ENCODE results near the gene TNKS1BP1.

The TNKS1BP1 gene

GRCh38 chr11:57332694-57333440 lies 8.1 kb upstream of the TNKS1BP1 start:
- DNase-seq (ENCODE audit: low read depth, low spot score): no peak

- no peak for DNase-seq (ENCODE audit: low read depth, low spot score)
Measured at GRCh38 chr11:57331720-57332119, 7.0 kb upstream of the TNKS1BP1 start.

- DNase-seq (ENCODE audit: low read depth, low spot score): no peak
Measured at GRCh38 chr11:57330029-57330428, 5.3 kb upstream of the TNKS1BP1 start.

GRCh38 chr11:57327721-57328120 lies 3.0 kb upstream of the TNKS1BP1 start:
- no peak for DNase-seq (ENCODE audit: low read depth, low spot score)

- DNase-seq (ENCODE audit: low read depth, low spot score): no peak
Measured at GRCh38 chr11:57325735-57326048, 940 bp upstream of the TNKS1BP1 start.

- no peak for DNase-seq (ENCODE audit: low read depth, low spot score)
Measured at GRCh38 chr11:57324154-57324885, 432 bp downstream of the TNKS1BP1 start.

GRCh38 chr11:57323855-57324153 lies 948 bp downstream of the TNKS1BP1 start:
- DNase-seq (ENCODE audit: low read depth, low spot score): no peak

GRCh38 chr11:57323167-57323854 lies 1.4 kb downstream of the TNKS1BP1 start:
- DNase-seq (ENCODE audit: low read depth, low spot score): no peak

GRCh38 chr11:57322256-57323166 lies 2.2 kb downstream of the TNKS1BP1 start:
- no peak for DNase-seq (ENCODE audit: low read depth, low spot score)

GRCh38 chr11:57321388-57322255 lies 3.1 kb downstream of the TNKS1BP1 start:
- DNase-seq (ENCODE audit: low read depth, low spot score): no peak

GRCh38 chr11:57320719-57321387 lies 3.9 kb downstream of the TNKS1BP1 start:
- DNase-seq (ENCODE audit: low read depth, low spot score): no peak

- DNase-seq (ENCODE audit: low read depth, low spot score): no peak
Measured at GRCh38 chr11:57320067-57320718, 4.6 kb downstream of the TNKS1BP1 start.

GRCh38 chr11:57318178-57318577 lies 6.6 kb downstream of the TNKS1BP1 start:
- DNase-seq (ENCODE audit: low read depth, low spot score): no peak

GRCh38 chr11:57316017-57316416 lies 8.7 kb downstream of the TNKS1BP1 start:
- no peak for DNase-seq (ENCODE audit: low read depth, low spot score)

- no peak for DNase-seq (ENCODE audit: low read depth, low spot score)
Measured at GRCh38 chr11:57315491-57315890, 9.3 kb downstream of the TNKS1BP1 start.

GRCh38 chr11:57314221-57314973 lies 10.4 kb downstream of the TNKS1BP1 start:
- DNase-seq (ENCODE audit: low read depth, low spot score): no peak

- DNase-seq (ENCODE audit: low read depth, low spot score): no peak
Measured at GRCh38 chr11:57313788-57314135, 11.0 kb downstream of the TNKS1BP1 start.

- no peak for DNase-seq (ENCODE audit: low read depth, low spot score)
Measured at GRCh38 chr11:57313071-57313787, 11.5 kb downstream of the TNKS1BP1 start.

All from activated naive CD8-positive, alpha-beta T cell treated with anti-CD3 and anti-CD28 coated beads, Interleukin-2, amount 50 U/mL, for 16 hours (primary cell).